Keratinocyte (primary cell): Measurements from ENCODE around the gene CLSTN2. TPM values are rescaled to one million over a fixed set of nuclear protein-coding genes. Genes with fewer than 3 reads are reported as not detected.

Source experiments
- DNase-seq: peaks from one replicate; pipeline ENCODE4 v3.0.0-alpha.2; 2011; ENCODE audit warnings: low read depth, missing footprints, low spot score
- FAIRE-seq: peaks from 2 replicates; lab custom pipeline; 2011; peaks lifted over from hg19 to GRCh38; lab: Jason Lieb, UNC
- H2AFZ ChIP-seq: 2 replicates; pipeline ENCODE4 v1.6.0; 2012; ENCODE audit warnings: low read length, control low read depth, inconsistent platforms; ENCODE audit not compliant: control insufficient read depth
- H3K27ac ChIP-seq: 2 replicates; pipeline ENCODE4 v1.5.1; 2011; ENCODE audit warnings: low read length; ENCODE audit not compliant: control insufficient read depth, insufficient read depth
- H3K27me3 ChIP-seq: 3 replicates; pipeline ENCODE4 v1.6.0; 2011; ENCODE audit warnings: low read length; ENCODE audit not compliant: control insufficient read depth, insufficient read depth; ENCODE audit errors: extremely low read depth
- H3K36me3 ChIP-seq, 2 experiments: 2 replicates in 1 of 2; 3 replicates in 1 of 2; pipeline ENCODE4 v1.5.1; 2011; ENCODE audit warnings: low read length in 2 of 2, mild to moderate bottlenecking in 1 of 2; ENCODE audit not compliant: control insufficient read depth in 2 of 2, insufficient read depth in 2 of 2; ENCODE audit errors: extremely low read depth in 1 of 2
- H3K4me1 ChIP-seq: 3 replicates; pipeline ENCODE4 v1.5.1; 2011; ENCODE audit warnings: low read length; ENCODE audit not compliant: control insufficient read depth, insufficient read depth; ENCODE audit errors: extremely low read depth
- H3K4me2 ChIP-seq: 3 replicates; pipeline ENCODE4 v1.6.0; 2011; ENCODE audit warnings: low read depth, low read length; ENCODE audit not compliant: control insufficient read depth, insufficient read depth; ENCODE audit errors: extremely low read depth
- H3K4me3 ChIP-seq, 3 experiments: fragments of 200-600 bp in 1 of 3; sonication (generic) in 1 of 3; 2 replicates in 2 of 3; 3 replicates in 1 of 3; pipeline ENCODE4 v1.5.1; 2011 to 2016; ENCODE audit warnings: low read length in 3 of 3, mild to moderate bottlenecking in 3 of 3, control low read depth in 2 of 3, inconsistent platforms in 1 of 3, low read depth in 1 of 3, mixed read lengths in 1 of 3, mixed run types in 1 of 3, moderate library complexity in 1 of 3; ENCODE audit not compliant: control insufficient read depth in 2 of 3, insufficient read depth in 2 of 3; ENCODE audit errors: extremely low read depth in 1 of 3
- H3K79me2 ChIP-seq: 2 replicates; pipeline ENCODE4 v1.6.0; 2012; ENCODE audit warnings: low read length; ENCODE audit not compliant: control insufficient read depth, insufficient read depth
- H3K9ac ChIP-seq: 3 replicates; pipeline ENCODE4 v1.6.0; 2011; ENCODE audit warnings: low read length; ENCODE audit not compliant: control insufficient read depth, insufficient read depth; ENCODE audit errors: extremely low read depth
- H3K9me1 ChIP-seq: 3 replicates; pipeline ENCODE4 v1.6.0; 2011; ENCODE audit warnings: low read length; ENCODE audit not compliant: control insufficient read depth, insufficient read depth; ENCODE audit errors: extremely low read depth
- H3K9me3 ChIP-seq: 2 replicates; pipeline ENCODE4 v1.5.1; 2012; ENCODE audit warnings: low read depth, low read length; ENCODE audit not compliant: control insufficient read depth
- H4K20me1 ChIP-seq: 3 replicates; pipeline ENCODE4 v1.6.0; 2011; ENCODE audit warnings: low read length; ENCODE audit not compliant: control insufficient read depth, insufficient read depth; ENCODE audit errors: extremely low read depth
- CTCF ChIP-seq, 3 experiments: IDR thresholded peaks in 1 of 3; conservative IDR thresholded peaks in 1 of 3; optimal IDR thresholded peaks in 1 of 3; 2 replicates in 2 of 3; 3 replicates in 1 of 3; pipeline versions ENCODE3 to v1.5.1; 2011; ENCODE audit warnings: low read length in 3 of 3, mild to moderate bottlenecking in 3 of 3, moderate library complexity in 2 of 3, control low read depth in 1 of 3, inconsistent platforms in 1 of 3; ENCODE audit not compliant: insufficient read depth in 2 of 3; ENCODE audit errors: extremely low read depth in 1 of 3
- EZH2 ChIP-seq: IDR thresholded peaks from one replicate; pipeline ENCODE4 v1.6.1; 2012; ENCODE audit warnings: inconsistent platforms, mild to moderate bottlenecking, low read length, moderate library complexity
- dilution Hi-C: fragments of 300-500 bp; cut with MboI; formaldehyde crosslinking; loops from one replicate; pipeline ENCODE4 v1.7.0; 2020; ENCODE audit warnings: low sequenced_read_pairs; ENCODE audit not compliant: extremely low pct_ligation_motif_present
- polyA plus RNA-seq, 5 experiments: library from polyadenylated mRNA; depleted of rRNA in 3 of 5; stranded (reverse) in 3 of 5; stranded (forward) in 1 of 5; unstranded in 1 of 5; fragments of >200 nt; gene quantifications; 1 replicate in 1 of 5; 2 replicates in 3 of 5; 3 replicates in 1 of 5; pipeline versions ENCODE4 v1.2.1 to v1.2.3, GENCODE V29; 2011 to 2012; ENCODE audit warnings: missing spikeins in 2 of 5, low read depth in 1 of 5, low replicate concordance in 1 of 5

Gene CLSTN2
- polyA plus RNA-seq, 1 donor (not counting 4 experiments of a cell fraction or from before 2014, with no cell fraction given) = 0.09 TPM

- Histone ChIP-seq H3K4me2 (no peak overlapping the region), H3K9me3 (no peaks in the 10 kb centered on the region), H3K9me1 (no peaks in the 10 kb centered on the region), H3K9ac (no peak overlapping the region), H3K27ac (no peak overlapping the region), H3K79me2 (no peaks in the 10 kb centered on the region), H3K4me3 (no peak overlapping the region), H3K36me3 (no peaks in the 10 kb centered on the region), H3K27me3 (no peaks in the 10 kb centered on the region), H2AFZ (no peak overlapping the region), H4K20me1 (no peaks in the 10 kb centered on the region), H3K4me1 (no peaks in the 10 kb centered on the region)
- TF ChIP-seq EZH2 (no peak), CTCF (optimal IDR thresholded peaks at IDR 0.05 in 1 of 3, IDR thresholded peaks at IDR 0.05 in 1 of 3, conservative IDR thresholded peaks at IDR 0.05 in 1 of 3; ENCODE audit: extremely low read depth in 1 of 3, insufficient read depth in 2 of 3, low read length in 3 of 3) (no peak)
- DNase-seq = no peak
- dilution Hi-C loops = no loop called here
- no peak for FAIRE-seq
Observed at GRCh38 chr3:140432229-140432669, 497.3 kb downstream of the CLSTN2 start.

- Histone ChIP-seq H3K27ac (no peak overlapping the region), H3K79me2 (no peaks in the 10 kb centered on the region), H3K9ac (no peak overlapping the region), H3K9me1 (no peaks in the 10 kb centered on the region), H4K20me1 (no peaks in the 10 kb centered on the region), H3K9me3 (no peaks in the 10 kb centered on the region), H2AFZ (no peak overlapping the region), H3K4me2 (no peak overlapping the region), H3K27me3 (no peaks in the 10 kb centered on the region), H3K36me3 (no peaks in the 10 kb centered on the region), H3K4me3 (no peak overlapping the region), H3K4me1 (no peaks in the 10 kb centered on the region)
- DNase-seq = no peak
- dilution Hi-C loops = no loop called here
- FAIRE-seq = no peak
- no peak for TF ChIP-seq EZH2
- TF ChIP-seq CTCF (optimal IDR thresholded peaks at IDR 0.05 in 1 of 3, IDR thresholded peaks at IDR 0.05 in 1 of 3, conservative IDR thresholded peaks at IDR 0.05 in 1 of 3; ENCODE audit: extremely low read depth in 1 of 3, insufficient read depth in 2 of 3, low read length in 3 of 3) = no peak
Observed at GRCh38 chr3:140433431-140433830, 498.4 kb downstream of the CLSTN2 start.
